DOHH2 (cell line): ENCODE results near the gene RAI1.

Experiments
- EZH2phosphoT487 ChIP-seq: fragments of 200-600 bp; sonication (generic); IDR thresholded peaks from 2 replicates; pipeline ENCODE4 v1.6.1; 2017; ENCODE audit warnings: borderline replicate concordance, mild to moderate bottlenecking, antibody characterized with exemption, low read length, moderate library complexity, mixed read lengths
- TF ChIP-seq, protein P1 (sequence below): fragments of 200-600 bp; sonication (generic); IDR thresholded peaks from one replicate; pipeline ENCODE4 v1.5.1; 2014; ENCODE audit warnings: antibody characterized with exemption, mild to moderate bottlenecking, low read depth, low read length; ENCODE audit not compliant: poor library complexity, severe bottlenecking

DNA sequence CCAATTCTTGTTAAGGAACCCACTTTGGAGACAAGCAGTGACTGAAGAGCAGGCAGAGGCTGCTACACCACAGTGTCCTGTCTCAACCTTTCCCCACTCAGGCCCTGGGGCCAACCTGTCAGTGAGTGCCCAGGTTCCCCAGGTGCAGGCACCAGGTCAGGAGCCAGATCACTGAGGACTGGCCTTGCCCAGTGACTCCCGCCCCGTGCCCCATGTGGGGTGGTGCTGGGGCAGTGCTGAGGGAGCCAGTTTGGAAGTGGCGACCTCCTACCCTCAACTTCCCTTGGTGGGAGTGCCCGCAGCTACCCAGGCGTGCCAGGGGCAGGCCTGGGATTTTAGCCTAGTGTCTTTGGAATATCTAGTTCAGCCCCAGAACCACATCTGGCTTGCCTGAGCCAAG, 126.2 kb downstream of the RAI1 start:
- TF ChIP-seq, protein P1, sequence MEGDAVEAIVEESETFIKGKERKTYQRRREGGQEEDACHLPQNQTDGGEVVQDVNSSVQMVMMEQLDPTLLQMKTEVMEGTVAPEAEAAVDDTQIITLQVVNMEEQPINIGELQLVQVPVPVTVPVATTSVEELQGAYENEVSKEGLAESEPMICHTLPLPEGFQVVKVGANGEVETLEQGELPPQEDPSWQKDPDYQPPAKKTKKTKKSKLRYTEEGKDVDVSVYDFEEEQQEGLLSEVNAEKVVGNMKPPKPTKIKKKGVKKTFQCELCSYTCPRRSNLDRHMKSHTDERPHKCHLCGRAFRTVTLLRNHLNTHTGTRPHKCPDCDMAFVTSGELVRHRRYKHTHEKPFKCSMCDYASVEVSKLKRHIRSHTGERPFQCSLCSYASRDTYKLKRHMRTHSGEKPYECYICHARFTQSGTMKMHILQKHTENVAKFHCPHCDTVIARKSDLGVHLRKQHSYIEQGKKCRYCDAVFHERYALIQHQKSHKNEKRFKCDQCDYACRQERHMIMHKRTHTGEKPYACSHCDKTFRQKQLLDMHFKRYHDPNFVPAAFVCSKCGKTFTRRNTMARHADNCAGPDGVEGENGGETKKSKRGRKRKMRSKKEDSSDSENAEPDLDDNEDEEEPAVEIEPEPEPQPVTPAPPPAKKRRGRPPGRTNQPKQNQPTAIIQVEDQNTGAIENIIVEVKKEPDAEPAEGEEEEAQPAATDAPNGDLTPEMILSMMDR, result no peak
- no peak for TF ChIP-seq EZH2phosphoT487
